Lung microvascular endothelial cell (primary cell): ENCODE results near the gene DIO2. TPM values are rescaled to one million over a fixed set of nuclear protein-coding genes. Genes with fewer than 3 reads are reported as not detected.

ENCODE experiments used
- DNase-seq, 2 donors: peaks; one replicate each; pipeline versions ENCODE4 v3.0.0 to v3.0.0-alpha.2; 2010; ENCODE audit warnings: low read depth in 2 of 2
- total RNA-seq: library from RNA; depleted of rRNA; stranded (reverse); fragments of >200 nt; gene quantifications from 2 replicates; pipeline ENCODE4 v1.2.1, GENCODE V29; 2014

The DIO2 gene
- total RNA-seq = not detected in 2 replicates

- peak; percentile 8 to 13 for DNase-seq
Measured at GRCh38 chr14:80211153-80212022, at the start of gene DIO2. Gene DIO2, minus strand, starts transcription at chr14:80211504. Its CDS starts 32 bp downstream, at chr14:80211472.

GRCh38 chr14:80260645-80261044 lies 49.3 kb upstream of the DIO2 start:
- no peak for DNase-seq

DNA sequence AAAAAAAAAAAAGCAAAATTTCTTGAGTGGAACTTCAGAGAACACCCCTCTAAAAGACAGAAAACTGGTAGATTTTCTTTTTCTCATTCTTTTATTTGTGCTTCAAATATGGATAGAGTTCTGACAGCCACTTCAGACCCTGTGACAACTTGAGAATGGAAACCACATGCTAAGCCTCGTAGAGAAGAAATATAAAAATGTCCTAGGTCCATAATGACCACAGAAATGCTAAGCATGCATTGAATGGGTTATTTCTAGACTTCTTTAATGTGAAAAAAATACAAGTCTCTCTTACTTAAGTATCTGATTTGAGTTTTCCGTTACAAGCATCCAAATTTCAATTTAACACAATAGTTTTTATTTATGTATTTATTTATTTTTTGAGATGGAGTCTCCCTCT lies 28.3 kb upstream of the DIO2 start:
- no peak for DNase-seq

DNA sequence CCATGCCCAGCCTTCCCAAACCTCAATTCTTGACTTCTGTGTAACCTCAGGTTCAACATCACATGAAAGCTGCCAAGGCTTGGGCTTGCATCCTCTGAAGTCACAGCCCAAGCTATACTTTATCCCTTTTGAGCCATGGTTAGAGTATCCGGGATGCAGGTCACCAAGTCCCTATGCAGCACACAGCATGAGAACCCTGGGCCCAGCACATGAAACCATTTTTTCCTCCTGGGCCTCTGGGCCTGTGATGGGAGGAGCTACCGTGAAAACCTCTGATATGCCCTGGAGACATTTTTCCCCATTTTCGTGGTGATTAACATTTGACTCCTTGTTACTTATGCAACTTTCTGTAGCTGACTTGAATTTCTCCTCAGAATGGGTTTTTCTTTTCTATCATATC lies 25.8 kb upstream of the DIO2 start:
- no peak for DNase-seq

- no peak for DNase-seq
Measured at GRCh38 chr14:80233470-80234089, 22.3 kb upstream of the DIO2 start.

DNA sequence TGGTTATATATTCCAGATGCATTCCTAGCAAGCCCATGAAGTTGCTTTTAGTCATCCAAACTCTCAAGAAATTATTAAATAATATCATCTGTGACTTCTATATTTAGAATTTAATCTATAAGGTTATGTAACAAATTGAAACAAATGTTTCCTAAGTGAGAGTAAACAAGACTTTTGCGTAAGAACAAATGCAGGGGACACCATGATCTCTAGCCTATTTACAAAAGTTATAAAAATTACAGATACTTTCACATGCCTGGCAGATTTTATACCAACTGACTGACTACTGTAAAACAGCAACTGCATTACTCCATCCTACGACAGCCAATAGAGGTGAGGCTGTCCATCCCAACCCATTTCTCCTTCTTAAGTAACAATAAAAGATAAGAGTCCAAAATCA lies 20.4 kb upstream of the DIO2 start:
- DNase-seq = no peak

- no peak for DNase-seq
Measured at GRCh38 chr14:80223696-80224465, 12.6 kb upstream of the DIO2 start.

DNA sequence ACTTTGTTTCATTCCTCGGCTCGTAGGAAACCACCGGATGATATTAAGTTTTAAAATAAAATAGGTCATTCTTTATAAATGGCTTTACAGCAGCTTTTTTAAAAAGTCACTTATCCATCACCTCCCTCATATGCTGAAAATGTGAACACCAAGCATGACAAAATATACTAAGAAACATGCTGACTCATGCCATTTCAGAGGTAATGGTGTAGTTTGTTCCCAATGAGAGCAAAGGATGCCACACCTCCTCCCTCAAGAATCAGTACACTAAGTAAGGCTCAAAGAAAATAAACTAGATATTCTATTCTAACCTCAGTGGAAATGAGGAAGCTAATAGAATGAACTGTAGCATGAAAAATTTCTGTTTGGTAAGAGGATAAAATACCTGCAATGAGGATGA lies 5.5 kb upstream of the DIO2 start:
- no peak for DNase-seq

DNA sequence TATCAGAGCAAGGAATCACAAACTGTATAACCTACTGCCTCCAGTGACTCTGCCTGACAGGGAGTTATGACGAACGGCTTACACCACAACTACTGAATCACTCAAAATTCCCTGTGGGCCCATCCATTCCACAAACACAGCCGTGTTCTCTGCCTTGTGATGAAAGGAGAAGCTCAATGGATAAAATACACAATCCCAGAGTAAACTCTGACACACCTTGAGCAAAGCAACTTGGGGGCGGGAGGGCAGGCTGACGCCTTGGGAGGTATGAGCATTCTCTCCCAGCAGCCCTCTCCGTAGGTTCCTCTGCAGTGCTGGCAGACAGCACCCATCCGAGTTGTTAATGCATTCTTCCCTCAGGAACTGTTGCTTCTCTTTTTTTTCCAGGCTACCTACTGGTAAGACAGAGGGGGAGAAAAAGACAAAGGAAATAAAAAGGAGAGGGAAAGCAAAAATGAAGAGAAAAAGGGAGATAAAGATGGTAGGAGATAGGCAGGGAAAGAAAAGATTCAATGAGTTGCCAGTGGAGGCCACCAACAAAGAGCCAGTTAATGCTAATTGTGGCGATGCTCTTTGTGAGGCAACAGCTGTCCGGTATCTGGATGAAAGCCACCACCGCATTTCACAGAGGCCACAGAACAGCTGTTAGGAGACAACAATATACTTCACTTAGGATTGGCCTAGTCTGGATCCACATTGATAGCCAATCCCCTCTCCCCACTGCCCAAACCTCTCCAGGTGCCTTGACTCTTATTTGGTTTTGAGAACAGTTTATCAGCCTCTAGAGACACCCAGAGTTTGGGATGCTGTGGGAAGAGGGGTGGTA lies 4.7 kb upstream of the DIO2 start:
- no peak for DNase-seq

GRCh38 chr14:80215081-80215480 lies 3.8 kb upstream of the DIO2 start:
- DNase-seq = no peak

DNA sequence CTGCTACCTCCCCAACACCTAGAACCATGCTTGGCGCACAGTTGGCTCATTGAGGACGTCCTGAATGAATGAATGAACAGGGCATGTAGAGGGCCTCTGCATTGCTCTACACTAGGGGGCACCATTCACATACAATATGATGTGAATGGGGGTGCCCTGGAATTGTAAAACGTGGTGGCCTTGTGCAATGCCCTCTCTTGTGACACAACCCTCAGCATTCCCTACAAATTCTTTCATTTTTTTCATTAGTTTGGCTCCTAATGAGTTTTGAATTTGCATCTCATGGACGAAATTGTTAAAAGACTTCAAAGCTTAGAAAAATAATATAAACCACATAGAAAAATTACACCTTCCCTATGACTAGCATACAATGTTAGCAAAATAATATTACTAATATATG lies 2.3 kb upstream of the DIO2 start:
- DNase-seq = peak; percentile 61 to 65

DNA sequence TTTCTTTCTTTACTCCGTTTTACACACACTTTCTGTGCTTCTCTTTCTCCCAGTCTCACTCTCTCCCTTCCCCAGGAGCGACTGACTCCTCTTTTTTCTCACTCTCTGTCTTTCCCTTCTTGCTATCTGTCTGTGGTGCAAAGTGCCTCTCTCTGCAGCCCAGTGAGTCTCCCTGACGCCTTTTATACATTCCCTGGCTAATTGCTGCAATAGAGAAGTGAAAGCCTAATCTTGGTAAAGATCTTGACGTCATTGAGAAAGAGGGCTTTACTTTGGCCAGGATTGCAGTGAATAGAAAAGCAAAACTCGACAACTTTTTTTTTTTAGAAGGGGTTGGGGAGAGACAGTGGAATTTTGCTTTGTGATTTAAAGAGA lies 706 bp upstream of the DIO2 start:
- DNase-seq = peak in 1 of 2 donors; percentile 43

DNA sequence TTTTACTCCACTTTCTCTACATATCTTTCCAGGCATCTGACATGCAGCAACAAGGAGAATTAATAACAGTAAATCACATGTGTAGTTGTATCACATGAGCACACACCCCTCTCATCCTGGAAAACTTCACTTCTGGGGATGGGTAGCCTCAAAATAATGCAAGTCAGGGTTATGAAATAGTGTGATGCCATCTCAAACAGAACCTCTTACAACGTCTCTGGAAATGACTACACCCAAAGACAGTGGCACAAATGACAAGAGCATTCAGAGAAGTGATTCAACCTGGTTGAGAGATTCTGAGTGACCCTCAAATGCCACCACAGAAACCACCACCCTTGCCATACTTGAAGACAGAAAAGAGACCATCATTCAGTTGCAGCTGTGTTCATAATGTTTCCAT lies 2.8 kb downstream of the DIO2 start:
- DNase-seq = no peak

GRCh38 chr14:80206351-80207080 lies 4.8 kb downstream of the DIO2 start:
- DNase-seq = no peak

- DNase-seq = peak; percentile 7 to 31
Measured at GRCh38 chr14:80202888-80203562, 8.3 kb downstream of the DIO2 start.

DNA sequence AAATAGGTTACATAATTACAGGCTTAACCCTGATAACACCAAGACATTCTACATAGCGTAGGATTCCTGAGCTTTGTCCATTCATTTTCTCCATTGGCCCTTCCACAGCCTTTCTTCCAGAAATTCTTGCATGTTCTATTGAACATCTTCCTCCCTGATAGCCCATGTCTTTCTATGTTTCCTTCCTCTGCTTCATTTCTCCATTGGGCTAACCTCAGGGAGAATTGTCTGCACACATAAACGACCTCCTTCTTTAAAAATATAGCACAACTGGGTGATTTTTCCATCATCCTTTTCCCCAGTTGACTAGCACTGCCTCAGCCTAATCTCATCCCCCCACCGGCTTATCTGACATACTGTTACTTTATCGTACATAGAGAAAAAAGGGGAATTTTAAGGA lies 11.2 kb downstream of the DIO2 start:
- no peak for DNase-seq

- DNase-seq = no peak
Measured at GRCh38 chr14:80188571-80188970, 22.7 kb downstream of the DIO2 start.

DNA sequence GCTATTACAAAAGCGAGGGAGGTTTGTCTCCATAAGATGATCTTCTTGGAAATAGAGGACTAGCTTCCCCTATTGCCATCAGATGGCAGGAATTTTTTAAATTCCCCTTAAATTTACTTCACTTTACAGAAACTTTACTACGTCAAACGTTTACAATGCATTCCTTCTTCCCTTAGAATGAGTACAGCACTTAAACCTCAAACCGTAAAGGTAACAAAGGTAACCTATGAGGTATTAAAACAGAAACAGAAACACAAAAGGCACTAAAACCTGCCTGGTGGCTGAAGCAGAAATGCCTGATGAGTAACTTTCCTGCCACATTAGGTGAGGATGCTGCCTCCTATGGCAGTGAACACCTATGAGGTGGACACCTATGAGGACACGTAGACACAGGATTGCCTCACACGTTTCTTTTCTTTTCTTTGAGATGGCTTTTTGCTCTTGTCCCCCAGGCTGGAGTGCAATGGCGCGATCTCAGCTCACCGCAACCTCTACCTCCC lies 25.0 kb downstream of the DIO2 start:
- DNase-seq = no peak

DNA sequence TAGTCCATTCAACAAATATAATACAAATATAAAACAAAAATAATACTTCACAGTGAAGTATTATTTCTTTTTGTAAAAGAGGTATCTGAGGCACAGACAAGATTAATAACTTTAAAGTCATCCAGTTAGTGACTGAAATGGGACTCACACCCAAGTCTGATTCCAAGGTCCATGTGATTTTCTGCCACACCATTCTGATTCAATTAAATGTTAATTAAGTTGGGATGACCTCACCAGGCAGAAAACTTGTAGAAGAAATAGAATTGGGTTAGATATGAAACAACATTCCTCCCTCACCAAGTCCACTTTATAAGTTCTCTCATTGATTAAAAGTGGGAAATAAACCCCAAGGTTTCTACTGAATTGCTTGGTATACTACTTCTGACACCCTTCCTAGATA lies 34.4 kb downstream of the DIO2 start:
- no peak for DNase-seq
